HG03175 (cell line): Measurements from ENCODE around the gene PPIL6.

ENCODE experiments used
- ATAC-seq: cut with Tn5 transposase; IDR thresholded peaks from one replicate; pipeline ENCODE4 v1.9.1; 2021; ENCODE audit warnings: mild to moderate bottlenecking, moderate library complexity; ENCODE audit not compliant: unreplicated experiment

The PPIL6 gene

DNA sequence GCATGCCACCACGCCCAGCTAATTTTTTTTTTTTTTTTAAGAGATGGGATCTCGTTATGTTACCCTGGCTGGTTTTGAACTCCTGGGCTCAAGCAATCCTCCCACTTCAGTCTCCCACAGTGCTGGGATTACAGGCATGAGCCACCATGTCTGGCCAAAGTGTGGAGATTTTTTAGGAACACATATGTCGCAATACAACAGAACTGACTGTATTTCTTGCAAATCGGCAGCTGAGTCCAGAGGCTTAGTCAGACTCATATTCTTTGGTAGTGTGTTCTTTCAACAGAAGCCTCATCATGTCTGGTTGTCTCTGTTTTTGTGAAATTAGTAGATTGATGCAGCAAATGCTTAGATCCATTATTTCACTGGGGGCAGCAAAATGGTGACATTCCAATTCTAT is 34.2 kb downstream of the PPIL6 start:
- ATAC-seq, result no peak

DNA sequence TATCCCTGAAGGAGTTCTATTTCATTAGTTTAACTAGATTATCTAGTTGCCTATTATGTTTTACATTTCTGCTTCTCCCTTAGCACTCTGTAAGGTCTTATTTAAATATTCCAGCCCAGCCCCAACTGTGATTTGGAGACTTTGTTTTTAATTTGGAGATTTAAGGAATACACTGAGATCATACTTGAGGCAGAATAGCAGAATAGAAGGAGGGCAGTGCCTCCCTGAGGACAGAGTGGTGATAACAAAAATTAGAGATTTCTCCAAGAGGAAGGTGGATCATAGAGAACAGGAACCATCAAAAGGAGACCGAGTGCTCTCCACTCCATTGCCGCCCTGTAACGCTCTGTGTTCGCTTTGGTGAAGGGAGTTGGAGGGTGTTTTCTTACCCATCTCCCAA is 43.4 kb downstream of the PPIL6 start:
- ATAC-seq, result no peak

DNA sequence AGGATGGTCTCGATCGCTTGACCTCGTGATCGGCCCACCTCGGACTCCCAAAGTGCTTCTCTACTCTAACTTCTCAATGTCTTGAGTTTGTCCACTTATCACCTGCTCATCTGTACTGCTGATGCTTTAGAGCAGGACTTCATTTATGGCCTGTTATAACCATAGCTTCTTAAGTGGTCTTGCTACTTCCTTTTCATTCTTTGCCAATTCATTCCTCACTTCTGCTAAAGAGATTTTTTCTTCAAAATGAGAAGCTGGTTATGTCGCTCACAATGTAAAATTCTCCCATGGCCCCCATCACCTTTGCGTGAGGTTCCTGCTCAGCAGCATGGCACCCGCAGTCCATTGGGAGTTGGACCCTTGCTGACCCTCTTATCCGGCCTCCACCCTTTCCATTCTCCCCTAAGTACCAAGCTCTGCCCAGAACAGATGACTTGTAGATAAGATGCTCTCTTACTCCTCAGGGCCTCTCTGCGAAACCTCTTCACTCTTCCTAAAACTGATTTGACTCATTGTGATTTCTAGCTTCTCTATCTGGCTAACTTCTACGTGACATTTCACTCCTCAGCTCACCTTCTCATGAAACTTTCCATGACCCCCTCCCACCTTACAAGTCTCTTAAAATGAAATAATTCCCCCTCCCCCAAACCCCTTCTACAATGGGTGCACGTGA is 44.2 kb downstream of the PPIL6 start:
- no peak for ATAC-seq

DNA sequence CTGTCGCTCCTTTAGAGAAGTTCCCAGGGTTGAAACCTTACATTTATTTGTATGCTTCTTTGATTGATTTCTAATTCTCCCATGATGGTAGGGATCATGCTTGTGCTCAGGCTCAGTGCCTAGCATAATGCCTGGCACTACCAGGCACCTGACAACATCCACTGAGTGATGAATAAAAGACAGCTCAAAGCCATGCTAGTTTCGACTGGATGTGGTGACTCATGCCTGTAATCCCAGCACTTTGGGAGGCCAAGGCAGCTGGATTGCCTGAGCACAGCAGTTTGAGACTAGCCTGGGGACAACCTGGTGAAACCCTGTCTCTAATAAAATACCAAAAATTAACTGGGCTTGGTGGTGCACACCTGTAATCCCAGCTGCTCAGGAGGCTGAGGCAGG is 46.5 kb downstream of the PPIL6 start:
- no peak for ATAC-seq

DNA sequence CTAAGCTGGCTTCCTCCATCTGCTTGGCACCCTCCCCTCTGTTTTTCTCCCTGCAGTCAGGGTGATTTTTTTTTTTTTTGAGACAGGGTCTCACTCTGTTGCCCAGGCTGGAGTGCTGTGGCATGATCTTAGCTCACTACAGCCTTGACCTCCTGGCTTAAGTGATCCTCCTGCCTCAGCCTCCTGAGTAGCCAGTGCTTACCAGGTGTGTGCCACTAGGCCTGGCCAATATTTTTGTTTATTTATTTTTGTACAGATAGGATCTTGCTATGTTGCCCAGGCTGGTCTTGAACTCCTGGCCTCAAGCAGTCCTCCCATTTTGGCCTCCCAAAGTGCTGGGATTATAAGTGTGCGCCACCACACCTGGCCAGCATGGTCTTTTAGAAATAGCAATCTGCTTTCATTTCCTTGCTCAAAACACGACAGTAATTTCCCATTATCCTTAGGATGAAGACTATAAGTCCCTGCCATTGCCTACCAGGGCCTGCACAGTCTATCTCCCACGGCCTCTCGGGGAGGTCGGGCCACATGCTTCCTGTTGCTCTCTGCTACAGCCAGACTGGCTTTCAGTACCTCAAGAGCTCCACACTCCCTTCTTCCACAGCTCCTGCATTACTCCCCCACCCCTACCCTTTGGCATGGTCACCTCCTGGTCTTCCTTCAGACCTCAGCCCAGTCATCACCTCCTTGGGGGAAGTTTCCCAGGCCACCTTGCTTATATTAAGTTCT is 47.1 kb downstream of the PPIL6 start:
- no peak for ATAC-seq

DNA sequence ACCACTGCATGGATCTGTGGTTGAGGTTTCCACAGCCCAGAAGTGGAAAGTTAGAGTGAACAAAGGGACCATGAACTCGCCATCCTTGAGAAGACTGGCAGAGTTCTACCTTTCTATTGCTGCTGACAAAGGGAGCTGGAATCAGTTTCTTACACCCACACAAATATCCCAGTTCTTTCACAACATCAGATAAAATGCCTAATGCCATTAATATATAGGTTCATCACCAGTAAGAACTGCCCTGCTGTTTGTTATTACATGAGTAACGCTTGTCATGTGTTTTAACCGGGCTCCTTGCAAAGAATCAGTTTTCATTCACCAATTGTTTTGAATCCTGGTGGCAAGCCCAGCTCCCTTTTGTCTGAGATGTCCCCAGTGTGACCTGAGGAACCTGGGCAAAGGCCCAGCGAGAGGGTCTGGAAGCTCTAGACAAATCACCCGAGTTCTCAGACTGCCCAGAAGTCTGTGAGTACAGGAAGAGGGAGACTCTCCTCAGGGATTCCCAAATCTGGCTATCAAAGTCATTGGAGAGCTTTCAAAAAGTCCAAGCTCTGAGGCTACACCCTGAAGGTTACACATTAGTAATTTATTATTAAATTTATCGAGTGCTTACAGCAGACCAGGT is 50.7 kb downstream of the PPIL6 start:
- no peak for ATAC-seq

DNA sequence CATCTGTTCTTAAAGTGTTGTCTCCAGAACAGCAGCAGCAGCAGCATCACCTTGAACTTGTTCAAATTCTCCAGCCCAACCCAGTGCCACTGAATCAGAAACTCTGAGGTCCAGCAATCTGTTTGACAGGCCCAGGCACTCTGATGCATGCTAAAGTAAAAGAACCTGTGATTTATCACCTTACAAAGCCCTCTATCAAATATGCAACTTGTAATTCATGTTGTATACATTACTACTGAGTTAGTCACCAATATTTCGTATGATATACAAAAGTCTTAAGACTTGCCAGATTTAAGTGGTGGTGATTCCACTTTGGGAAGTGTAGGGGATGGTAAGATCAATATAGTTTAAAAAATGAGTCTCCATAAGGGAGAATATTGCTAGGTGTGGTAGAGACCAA is 52.2 kb downstream of the PPIL6 start:
- no peak for ATAC-seq

DNA sequence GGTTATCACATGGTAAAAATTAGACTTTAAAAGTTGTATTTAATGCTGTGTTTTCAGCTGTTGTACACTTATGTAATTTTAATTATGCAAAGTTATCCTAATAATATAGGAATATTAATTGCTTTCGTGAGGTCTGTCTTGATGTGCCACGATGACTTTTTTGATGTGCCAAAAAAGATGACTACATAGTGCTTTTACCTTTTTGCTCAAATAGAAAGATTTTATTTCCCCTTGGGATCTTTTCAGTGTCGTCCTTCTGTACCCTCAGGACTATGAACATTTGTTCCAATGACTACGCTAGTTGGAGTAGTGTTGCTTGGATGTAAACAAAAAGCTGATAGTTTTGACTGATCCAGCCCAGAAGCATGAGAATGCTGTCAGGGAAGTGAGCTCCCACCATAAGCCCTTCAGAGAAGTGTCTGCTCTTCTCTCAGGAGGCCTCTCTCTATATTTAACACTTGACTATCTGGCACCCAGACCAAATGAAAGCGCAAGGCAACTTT is 56.9 kb downstream of the PPIL6 start:
- no peak for ATAC-seq

DNA sequence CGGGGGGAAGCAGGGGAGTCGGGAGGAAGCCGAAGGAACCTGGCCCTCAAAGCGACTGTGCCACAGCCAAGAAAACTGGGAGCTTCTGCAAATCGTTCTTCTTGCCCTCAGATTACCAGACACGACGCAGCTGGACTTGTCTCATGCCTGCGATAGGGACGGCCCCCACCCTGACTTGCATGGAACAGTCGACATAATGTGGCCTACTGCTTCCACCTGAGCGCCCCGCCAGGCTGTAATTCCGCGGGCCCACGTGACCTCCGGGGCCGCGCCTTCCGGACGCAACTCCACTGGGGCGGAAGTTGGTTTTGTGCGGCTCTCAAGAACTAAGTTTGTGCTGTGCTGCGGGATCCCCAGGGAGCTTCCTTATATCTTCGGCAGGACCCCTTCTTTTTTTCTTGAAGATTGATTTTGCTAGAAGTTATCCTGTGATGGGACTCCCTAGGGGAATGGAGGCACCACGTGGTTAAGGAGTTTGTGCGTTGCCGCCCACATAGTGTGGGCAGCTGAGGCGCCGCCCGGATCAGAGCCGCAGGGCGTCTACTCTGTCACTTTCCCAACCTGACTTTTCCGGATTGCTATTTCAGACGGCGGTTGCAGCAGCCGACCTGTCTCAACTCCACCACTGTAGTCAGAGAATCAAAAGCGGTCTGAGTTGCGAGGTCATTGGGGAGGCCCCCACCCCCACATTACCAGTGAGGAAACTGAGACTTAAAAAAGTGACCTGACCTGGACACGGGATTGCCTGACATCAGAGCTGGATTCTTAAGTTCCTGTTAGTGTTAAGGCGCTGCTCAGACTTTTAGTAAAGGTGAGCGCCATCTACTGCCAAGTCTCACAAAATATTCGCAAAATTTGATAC is 57.6 kb downstream of the PPIL6 start:
- peak; percentile 67 for ATAC-seq

DNA sequence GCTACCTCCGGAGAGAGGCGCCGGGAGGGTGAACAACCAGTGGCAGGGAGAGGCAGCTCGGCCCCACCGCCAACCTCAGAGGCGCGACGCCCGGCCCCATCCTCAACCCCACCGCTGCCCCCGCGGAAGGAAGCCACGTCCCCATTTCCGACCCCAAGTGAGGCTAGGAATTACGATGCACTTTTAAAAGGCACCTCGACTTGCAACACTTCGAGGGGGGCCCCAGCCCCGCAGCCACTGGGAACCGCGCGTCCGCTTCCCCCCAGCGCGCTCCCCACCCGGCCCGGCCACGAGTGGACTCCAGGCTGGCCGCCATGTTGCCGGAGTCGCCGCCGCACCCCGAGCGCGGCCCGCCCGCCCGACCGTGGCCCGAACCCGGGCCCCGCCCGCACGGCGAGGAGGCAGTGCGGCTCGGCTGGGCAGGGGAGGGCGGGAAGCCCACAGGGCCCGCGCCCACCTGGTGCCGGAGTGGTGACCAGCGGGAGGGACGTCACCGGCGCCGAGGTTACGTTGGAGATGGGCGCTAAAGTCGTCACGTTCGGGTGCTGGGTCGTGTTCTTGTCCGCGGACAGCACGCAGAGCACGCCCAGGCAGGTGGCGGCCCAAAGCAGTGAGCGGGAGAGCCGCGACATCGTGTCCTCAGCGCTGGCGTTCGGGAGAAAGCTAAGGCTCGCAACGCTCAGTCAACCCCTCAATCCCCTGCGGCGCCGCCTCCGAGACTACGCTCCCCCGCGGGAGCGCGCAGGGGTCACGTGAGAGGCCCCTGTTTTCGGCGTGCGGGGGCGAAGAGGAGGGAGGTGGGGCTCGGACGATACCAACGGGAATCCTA is 58.5 kb downstream of the PPIL6 start, which contains the start of gene CD164:
Gene CD164 (minus strand): TSS at position 721 of the 829 bp plus-strand sequence. CDS start 89 bp downstream, at position 632.
- peak; percentile 55 for ATAC-seq

DNA sequence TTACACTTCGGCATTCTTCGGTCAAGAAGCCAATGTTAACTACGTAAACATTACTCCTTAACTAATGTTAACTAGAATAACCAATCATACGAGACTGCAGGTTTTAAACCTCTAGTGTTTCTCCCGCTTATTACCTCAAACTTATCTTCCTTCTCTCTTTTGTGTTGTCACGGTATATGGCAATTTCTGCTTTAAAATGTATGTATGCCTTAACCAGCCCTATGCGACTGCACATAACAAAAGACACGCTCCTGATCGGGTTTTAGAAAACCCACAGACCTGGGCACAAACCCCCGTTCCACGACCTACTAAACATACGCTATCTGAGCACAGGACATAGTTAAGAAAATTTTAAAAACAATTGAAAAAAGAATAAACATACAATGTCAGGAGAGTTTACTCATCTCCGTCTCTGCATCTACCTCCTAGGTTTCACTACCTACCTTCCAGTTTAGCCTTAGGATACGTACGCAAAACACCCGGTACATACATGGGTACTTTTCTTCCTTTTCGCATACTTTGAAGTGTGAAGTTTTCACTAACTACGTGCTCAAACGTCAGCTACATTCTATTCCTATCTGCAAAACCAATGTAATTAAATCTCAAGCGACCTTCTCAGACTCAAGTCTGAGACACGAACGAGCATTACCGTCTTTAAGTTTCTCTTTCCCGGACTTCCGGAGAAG is 59.2 kb downstream of the PPIL6 start:
- ATAC-seq, result no peak

DNA sequence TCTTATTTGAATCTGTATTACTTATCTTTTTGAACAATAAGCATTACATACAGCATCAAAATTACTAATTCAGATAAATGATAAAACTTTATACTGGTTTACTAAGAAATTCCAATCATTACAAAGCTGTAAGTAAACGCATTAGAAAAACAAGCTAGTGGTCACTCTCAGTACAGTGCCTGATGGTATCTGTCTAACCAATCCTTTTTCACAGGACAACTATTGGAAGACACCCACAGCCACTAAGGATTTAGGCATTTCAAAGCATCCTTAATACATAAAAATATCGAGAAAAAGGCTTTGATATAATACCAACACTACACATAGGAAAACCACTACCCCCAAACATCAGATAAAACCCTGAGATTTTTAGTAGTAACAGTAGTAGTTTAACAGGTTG is 60.7 kb downstream of the PPIL6 start:
- ATAC-seq, result no peak

DNA sequence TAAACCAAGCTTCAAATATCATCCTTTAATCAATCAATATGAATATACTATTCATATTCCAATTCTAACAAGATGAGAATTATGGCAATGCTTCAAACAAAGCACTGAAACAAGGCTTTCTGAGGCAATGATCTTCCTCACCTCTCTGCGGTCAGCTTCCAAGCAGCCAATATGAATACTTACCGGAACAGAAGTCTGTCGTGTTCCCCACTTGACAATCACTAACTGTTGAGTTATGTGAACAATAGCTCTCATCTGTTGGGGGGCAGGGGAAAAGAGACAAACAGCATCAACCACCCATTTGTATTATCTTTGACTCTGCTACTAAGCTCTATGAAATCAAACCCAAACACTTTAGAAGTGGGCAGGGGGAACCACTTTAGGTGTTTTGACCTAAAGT is 62.7 kb downstream of the PPIL6 start:
- no peak for ATAC-seq

DNA sequence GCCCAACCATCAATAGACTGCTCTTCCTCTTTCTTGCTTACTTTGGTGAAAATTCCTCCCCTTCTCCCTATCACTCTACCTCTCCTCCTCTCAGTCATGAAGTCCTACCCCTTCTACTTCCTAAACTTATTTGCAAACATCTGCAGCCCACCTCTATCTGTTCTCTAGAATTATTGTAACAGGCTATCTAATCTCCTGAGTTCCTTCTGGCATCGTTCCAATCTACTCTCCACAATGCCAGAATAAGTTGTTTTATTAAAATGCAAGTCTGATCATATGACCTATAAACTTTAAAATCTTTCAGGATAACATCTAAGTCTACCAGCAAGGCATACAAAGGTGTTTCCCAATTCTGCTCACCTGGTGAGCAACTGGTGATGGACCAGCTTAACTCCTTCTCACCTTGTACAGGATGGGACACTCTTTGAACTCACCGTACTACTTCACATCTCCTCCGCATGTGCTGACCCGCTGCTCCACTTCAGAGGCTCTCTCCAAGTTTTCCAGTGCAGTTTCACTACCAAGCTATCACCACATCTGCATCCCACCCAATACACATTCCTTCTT is 66.0 kb downstream of the PPIL6 start:
- no peak for ATAC-seq

DNA sequence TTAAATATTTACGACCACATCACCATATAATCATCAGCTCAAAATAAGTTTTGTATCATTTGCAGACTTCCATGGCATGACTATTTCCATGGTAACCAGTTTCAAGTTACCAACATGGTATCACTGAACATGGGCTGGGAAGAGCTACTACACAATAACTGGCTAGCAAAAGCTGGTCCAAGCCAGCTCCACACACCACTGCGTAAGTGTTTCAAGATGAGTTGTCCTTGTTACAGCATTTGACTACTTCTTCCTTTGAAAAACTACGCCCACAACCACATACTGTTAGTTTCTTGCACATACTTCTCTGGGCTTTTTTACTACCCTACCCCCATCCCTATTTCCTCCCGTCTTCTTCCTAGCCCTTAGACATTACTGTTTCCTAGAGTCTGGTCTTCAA is 66.7 kb downstream of the PPIL6 start:
- ATAC-seq, result peak; percentile 94

DNA sequence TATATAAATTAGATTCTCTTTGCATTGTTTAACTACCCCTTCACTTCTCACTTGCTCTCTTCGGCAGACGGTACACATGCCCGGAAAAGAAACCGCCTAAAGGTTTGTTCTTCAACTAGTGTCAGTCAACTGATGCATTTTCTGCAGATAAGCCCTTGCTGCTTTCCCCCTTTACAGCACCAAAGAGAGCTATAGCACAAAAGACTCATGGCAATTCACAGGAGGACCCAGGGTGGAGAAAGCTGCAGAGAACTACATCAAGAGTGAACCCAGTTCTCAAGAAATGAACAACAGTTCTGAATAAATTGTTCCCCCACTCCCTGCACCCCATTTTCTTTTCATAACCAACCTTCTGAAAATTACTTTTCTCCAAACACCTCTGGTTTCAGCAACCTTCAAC is 67.1 kb downstream of the PPIL6 start:
- ATAC-seq, result peak; percentile 2

DNA sequence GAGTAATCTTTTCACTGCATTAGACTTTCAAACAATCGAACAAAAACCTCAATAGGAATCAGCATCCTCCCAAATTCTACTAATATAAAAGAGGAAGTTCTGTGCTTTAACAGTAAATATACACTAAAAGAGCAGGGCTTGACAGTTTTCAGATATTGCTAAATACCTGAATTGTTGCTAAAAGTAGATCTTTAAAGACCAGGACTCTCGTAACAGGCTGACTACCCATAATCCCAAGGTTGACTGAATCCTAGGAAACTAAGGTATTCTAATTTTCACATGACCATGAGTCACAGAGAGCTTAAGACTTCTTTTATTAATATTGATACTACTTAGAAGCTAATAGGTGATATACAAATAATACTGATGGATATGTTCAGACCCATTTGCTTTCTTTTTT is 68.3 kb downstream of the PPIL6 start:
- ATAC-seq, result no peak

DNA sequence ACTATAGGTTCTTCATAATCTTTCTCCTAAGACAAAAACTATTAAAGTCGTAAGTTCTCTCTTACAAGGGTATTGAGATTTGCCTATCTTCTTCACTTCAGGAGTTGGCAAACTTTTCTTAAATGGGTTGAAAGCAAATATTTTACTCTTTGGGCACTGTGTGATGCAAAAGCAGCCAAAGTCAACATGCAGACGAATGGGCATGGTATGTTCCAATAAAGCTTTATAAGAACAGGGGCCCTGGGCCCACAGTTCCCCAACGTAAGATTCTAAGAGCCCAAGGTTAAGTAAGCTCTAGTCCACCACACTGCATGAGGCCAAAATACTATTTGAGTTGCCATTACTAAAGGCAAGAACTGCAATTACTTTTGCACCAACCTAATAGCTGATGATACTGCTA is 69.6 kb downstream of the PPIL6 start:
- ATAC-seq, result no peak

DNA sequence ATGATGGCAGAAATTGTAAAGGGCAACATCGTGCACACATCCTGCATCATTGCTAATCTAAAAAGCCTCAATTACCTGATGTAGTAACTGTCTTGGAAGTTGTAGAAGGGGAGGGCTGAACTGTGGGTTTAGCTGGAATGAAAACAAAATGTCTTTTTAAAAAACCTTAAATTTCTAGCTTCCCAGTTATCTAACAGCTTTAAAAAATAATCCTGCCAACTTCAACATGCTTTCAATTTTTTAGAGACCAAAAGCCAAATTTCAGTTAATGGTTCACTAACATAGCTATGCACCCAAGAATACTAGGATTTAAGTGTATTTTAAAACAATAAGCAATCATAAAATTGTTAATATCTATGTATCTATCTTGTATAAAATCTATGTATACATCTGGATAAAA is 70.1 kb downstream of the PPIL6 start:
- ATAC-seq, result no peak
